ENCODE data around the gene IRAK1. TPM values are rescaled to one million over a fixed set of nuclear protein-coding genes. Genes with fewer than 3 reads are reported as not detected.

Gene IRAK1
- total and polyA plus RNA-seq, 2 donors from 2014 or later: 46.6 to 85.3 TPM

- DNase-seq (no peak), FAIRE-seq (no peak)
- Histone ChIP-seq H3K36me3 (ENCODE audit: control insufficient read depth in 2 of 3, insufficient read depth in 3 of 3, low read length in 3 of 3) (peaks cover 0 to 2% (median 0%) of the 10 kb centered on the region in 3 donors), H3K9me3 (ENCODE audit: control insufficient read depth in 2 of 3, insufficient read depth in 1 of 3, low read length in 3 of 3) (no peaks in the 10 kb centered on the region), H3K27ac (ENCODE audit: low read depth in 2 of 2, low read length in 2 of 2) (no peak overlapping the region), H3K27me3 (ENCODE audit: control insufficient read depth, insufficient read depth, low read length) (no peaks in the 10 kb centered on the region), H3K4me1 (ENCODE audit: control insufficient read depth in 2 of 3, insufficient read depth in 2 of 3, low read depth in 1 of 3, low read length in 3 of 3) (peaks cover 2 to 13% (median 7%) of the 10 kb centered on the region in 3 donors), H3K4me3 (ENCODE audit: low read length in 3 of 3) (no peak overlapping the region), H3K9ac (ENCODE audit: low read length in 3 of 3) (no peak overlapping the region)
- TF ChIP-seq CTCF (IDR thresholded peaks at IDR 0.05; ENCODE audit: borderline replicate concordance, extremely low read depth, insufficient read depth): no peak
- intact Hi-C loops (cut with DNase I): no loop called here
These were observed 23.5 kb upstream of the IRAK1 start for GRCh38 chrX:154043003-154043763.

- no peaks in the 10 kb centered on the region for H3K9me3 ChIP-seq (ENCODE audit: control insufficient read depth in 2 of 3, insufficient read depth in 1 of 3, low read length in 3 of 3)
- no peak overlapping the region for H3K27ac ChIP-seq (ENCODE audit: low read depth in 2 of 2, low read length in 2 of 2)
- DNase-seq: no peak
- H3K36me3 ChIP-seq (ENCODE audit: control insufficient read depth in 2 of 3, insufficient read depth in 3 of 3, low read length in 3 of 3): peaks cover 0 to 2% (median 0%) of the 10 kb centered on the region in 3 donors
- intact Hi-C loops (cut with DNase I): no loop called here
- no peaks in the 10 kb centered on the region for H3K27me3 ChIP-seq (ENCODE audit: control insufficient read depth, insufficient read depth, low read length)
- TF ChIP-seq CTCF (IDR thresholded peaks at IDR 0.05; ENCODE audit: borderline replicate concordance, extremely low read depth, insufficient read depth): no peak
- FAIRE-seq: no peak
- no peak overlapping the region for H3K4me3 ChIP-seq (ENCODE audit: low read length in 3 of 3)
- no peak overlapping the region for H3K9ac ChIP-seq (ENCODE audit: low read length in 3 of 3)
- H3K4me1 ChIP-seq (ENCODE audit: control insufficient read depth in 2 of 3, insufficient read depth in 2 of 3, low read depth in 1 of 3, low read length in 3 of 3): peaks cover 0 to 3% (median 2%) of the 10 kb centered on the region in 3 donors
These were observed 21.2 kb upstream of the IRAK1 start for GRCh38 chrX:154040863-154041262.

GRCh38 chrX:154040307-154040756, 20.6 kb upstream of the IRAK1 start:
- peaks cover 0 to 3% (median 2%) of the 10 kb centered on the region in 3 donors for H3K4me1 ChIP-seq (ENCODE audit: control insufficient read depth in 2 of 3, insufficient read depth in 2 of 3, low read depth in 1 of 3, low read length in 3 of 3)
- DNase-seq (no peak), FAIRE-seq (no peak)
- TF ChIP-seq CTCF (IDR thresholded peaks at IDR 0.05; ENCODE audit: borderline replicate concordance, extremely low read depth, insufficient read depth): no peak
- no peaks in the 10 kb centered on the region for H3K27me3 ChIP-seq (ENCODE audit: control insufficient read depth, insufficient read depth, low read length)
- intact Hi-C loops (cut with DNase I): no loop called here
- peaks cover 0 to 2% (median 0%) of the 10 kb centered on the region in 3 donors for H3K36me3 ChIP-seq (ENCODE audit: control insufficient read depth in 2 of 3, insufficient read depth in 3 of 3, low read length in 3 of 3)
- H3K9me3 ChIP-seq (ENCODE audit: control insufficient read depth in 2 of 3, insufficient read depth in 1 of 3, low read length in 3 of 3): no peaks in the 10 kb centered on the region
- H3K27ac ChIP-seq (ENCODE audit: low read depth in 2 of 2, low read length in 2 of 2): no peak overlapping the region
- H3K9ac ChIP-seq (ENCODE audit: low read length in 3 of 3): no peak overlapping the region
- no peak overlapping the region for H3K4me3 ChIP-seq (ENCODE audit: low read length in 3 of 3)

Measured in kidney (tissue), 14 donors.